T-cell (primary cell): ENCODE data around the gene WNT10A. TPM values are rescaled to one million over a fixed set of nuclear protein-coding genes. Genes with fewer than 3 reads are reported as not detected.

Experiments
- ATAC-seq, 4 experiments: fragments of 200-7000 bp in 3 of 4; fragments of 150-1000 bp in 1 of 4; cut with Tn5 transposase; replicated peaks in 1 of 4; 1 replicate in 3 of 4; 2 replicates in 1 of 4; pipeline ENCODE4 v1.10.0; 2021; ENCODE audit warnings: moderate library complexity in 3 of 4, mild to moderate bottlenecking in 2 of 4, moderate number of reproducible peaks in 1 of 4
- CTCF ChIA-PET, 2 donors: fragments of 300-600 bp; sonication (Branson Sonifier 250); formaldehyde crosslinking; loops; one replicate each; lab custom pipeline; 2022; ENCODE audit warnings: antibody characterized with exemption in 2 of 2; lab: Charles Lee
- POLR2A ChIA-PET, 2 donors: fragments of 300-600 bp; sonication (Branson Sonifier 250); formaldehyde crosslinking; loops; one replicate each; lab custom pipeline; 2022; ENCODE audit warnings: antibody characterized with exemption in 2 of 2; lab: Charles Lee
- DNase-seq, 35 experiments: peaks; one replicate each; pipeline versions ENCODE4 v3.0.0 to v3.0.0-alpha.2; 2013 to 2023
- H3K27ac ChIP-seq: one replicate; pipeline ENCODE4 v1.5.1; 2013; ENCODE audit warnings: low read length
- H3K27me3 ChIP-seq, 2 experiments: replicated peaks in 1 of 2; 1 replicate in 1 of 2; 2 replicates in 1 of 2; pipeline versions ENCODE4 v1.6.1 to v1.7.0; 2013; ENCODE audit warnings: low read length in 1 of 2, mixed read lengths in 1 of 2; ENCODE audit not compliant: control insufficient read depth in 2 of 2, insufficient read depth in 2 of 2; ENCODE audit errors: extremely low read depth in 1 of 2
- H3K36me3 ChIP-seq, 2 donors: 1 replicate in 1 of 2; 2 replicates in 1 of 2; pipeline versions ENCODE4 v1.6.1 to v1.7.0; 2013; ENCODE audit warnings: low read length in 1 of 2; ENCODE audit not compliant: control insufficient read depth in 2 of 2, insufficient read depth in 1 of 2; ENCODE audit errors: extremely low read depth in 1 of 2
- H3K4me1 ChIP-seq, 2 experiments: 1 replicate in 1 of 2; 2 replicates in 1 of 2; pipeline versions ENCODE4 v1.6.1 to v1.7.0; 2013; ENCODE audit warnings: low read length in 2 of 2, mixed read lengths in 1 of 2; ENCODE audit not compliant: insufficient read depth in 2 of 2, control insufficient read depth in 1 of 2; ENCODE audit errors: extremely low read depth in 1 of 2
- H3K4me3 ChIP-seq, 2 donors: 1 replicate in 1 of 2; 2 replicates in 1 of 2; pipeline versions ENCODE4 v1.5.1 to v1.7.0; 2013; ENCODE audit warnings: mild to moderate bottlenecking in 2 of 2, low read length in 1 of 2, moderate library complexity in 1 of 2; ENCODE audit not compliant: control insufficient read depth in 1 of 2; ENCODE audit errors: extremely low read depth in 1 of 2
- H3K9me3 ChIP-seq: 2 replicates; pipeline ENCODE4 v1.7.0; 2013
- H3K27ac Mint-ChIP-seq, 2 donors: one replicate each; pipeline ENCODE4 v1.8.0; 2020 to 2021; ENCODE audit warnings: mild to moderate bottlenecking in 2 of 2, mixed read lengths in 2 of 2
- H3K27me3 Mint-ChIP-seq, 2 donors: one replicate each; pipeline ENCODE4 v1.8.0; 2021 to 2022; ENCODE audit warnings: mixed read lengths in 2 of 2
- H3K36me3 Mint-ChIP-seq: one replicate; pipeline ENCODE4 v1.8.0; 2021; ENCODE audit warnings: mixed read lengths
- H3K4me1 Mint-ChIP-seq, 3 donors: one replicate each; pipeline ENCODE4 v1.8.0; 2020 to 2022; ENCODE audit warnings: mixed read lengths in 3 of 3, mild to moderate bottlenecking in 1 of 3
- H3K4me3 Mint-ChIP-seq, 3 donors: one replicate each; pipeline ENCODE4 v1.8.0; 2020 to 2022; ENCODE audit warnings: mild to moderate bottlenecking in 3 of 3, mixed read lengths in 3 of 3, moderate library complexity in 3 of 3
- H3K9me3 Mint-ChIP-seq, 3 donors: one replicate each; pipeline ENCODE4 v1.8.0; 2020 to 2022; ENCODE audit warnings: mixed read lengths in 3 of 3
- WGBS: methylation state at CpG from one replicate; pipeline ENCODE4 v1.1.5; 2013; ENCODE audit warnings: missing lambda C conversion rate; ENCODE audit not compliant: insufficient coverage; 5-methylcytosine and 5-hydroxymethylcytosine counted together
- total RNA-seq, 35 experiments: library from RNA in 6 of 35; stranded (reverse) in 6 of 35; fragments of 120-200 nt in 1 of 35; gene quantifications; one replicate each; pipeline versions ENCODE4 v1.2.1 to v1.2.4 and lab custom pipeline; 2013 to 2026

WNT10A gene
- total RNA-seq, 5 donors from 2014 or later (not counting 1 experiment from before 2014, with no cell fraction given), result 3.1 to 10.7 (median 6.1) TPM

DNA sequence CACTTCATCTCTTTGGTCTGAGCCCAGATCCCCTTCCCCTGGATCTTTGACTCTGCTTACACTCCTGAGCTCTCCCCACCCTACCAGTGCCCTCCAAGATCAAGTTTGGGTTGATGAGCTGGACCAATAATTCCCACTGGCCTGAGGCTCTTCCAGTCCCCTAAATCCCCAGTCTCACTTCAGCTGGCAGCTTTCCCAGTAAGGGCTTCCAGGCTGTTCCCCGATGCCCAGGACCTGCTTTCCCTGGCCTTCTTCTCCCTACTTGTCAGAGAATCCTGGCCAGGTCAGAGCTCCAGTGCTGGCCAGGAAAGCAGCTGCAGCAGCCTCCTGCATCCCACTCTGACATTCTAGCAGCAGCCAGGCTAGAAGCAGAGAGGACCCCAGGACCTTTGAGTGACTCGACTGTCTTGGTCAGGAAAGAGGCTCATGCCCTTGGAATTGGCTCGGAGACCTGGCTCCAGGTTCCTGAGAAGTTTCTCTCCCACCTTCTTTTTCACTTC lies 17.6 kb upstream of the WNT10A start:
- DNase-seq (no peak), ATAC-seq (no peak)
- Mint-ChIP-seq H3K9me3 (no peaks in the 10 kb centered on the region), H3K4me1 (peaks cover 21 to 29% (median 22%) of the 10 kb centered on the region in 3 donors), H3K4me3 (no peak overlapping the region), H3K27me3 (peaks cover 58 to 72% of the 10 kb centered on the region in 2 donors), H3K36me3 (no peaks in the 10 kb centered on the region), H3K27ac (no peak overlapping the region)
- WGBS, result 71% methylated on average over 3 of the region's 3 CpGs
- POLR2A ChIA-PET, result no interaction called here
- CTCF ChIA-PET, result interaction anchor here (0.6 to 0.8 kb wide), 3 partner anchors 13 to 296 kb away, joined by 3 read pairs; no protein-coding TSS in a partner anchor
- H3K27ac ChIP-seq, result no peak overlapping the region
- no peak overlapping the region for H3K4me3 ChIP-seq
- H3K27me3 ChIP-seq, result peaks cover 4 to 89% of the 10 kb centered on the region in 2 experiments
- no peaks in the 10 kb centered on the region for H3K36me3 ChIP-seq
- H3K4me1 ChIP-seq, result peaks cover 6 to 26% of the 10 kb centered on the region in 2 experiments
- no peaks in the 10 kb centered on the region for H3K9me3 ChIP-seq

DNA sequence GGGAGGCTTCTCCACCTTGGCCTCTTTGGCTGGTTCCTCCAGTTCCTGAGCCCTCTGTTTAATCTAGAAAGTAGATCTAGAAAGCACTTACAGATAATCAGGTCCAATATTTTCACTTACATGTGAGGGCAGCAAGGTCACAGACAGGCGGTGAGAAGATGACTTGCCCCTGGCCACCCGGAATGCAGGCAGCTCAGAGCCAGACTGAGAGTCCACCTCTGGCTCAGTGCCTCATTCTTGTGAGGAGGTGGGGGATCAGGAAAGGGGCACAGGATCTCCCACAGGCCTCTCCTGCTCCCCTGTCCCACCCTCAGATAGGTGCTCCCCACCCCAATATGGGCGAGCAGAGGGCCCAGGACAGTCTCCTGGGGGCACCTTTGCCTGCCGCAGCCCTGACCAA lies 15.3 kb upstream of the WNT10A start:
- no CpG with 5 or more reads among the region's 4 CpGs for WGBS
- Mint-ChIP-seq H3K9me3 (no peaks in the 10 kb centered on the region), H3K4me1 (peaks cover 8 to 15% (median 13%) of the 10 kb centered on the region in 3 donors), H3K27me3 (peaks cover 41 to 62% of the 10 kb centered on the region in 2 donors), H3K27ac (no peak overlapping the region), H3K36me3 (no peaks in the 10 kb centered on the region), H3K4me3 (no peak overlapping the region)
- DNase-seq, result no peak
- no peaks in the 10 kb centered on the region for H3K9me3 ChIP-seq
- peaks cover 3 to 82% of the 10 kb centered on the region in 2 experiments for H3K27me3 ChIP-seq
- H3K27ac ChIP-seq, result no peak overlapping the region
- no peak for ATAC-seq
- H3K4me1 ChIP-seq, result peaks cover under 1 to 11% of the 10 kb centered on the region in 2 experiments
- POLR2A ChIA-PET, result no interaction called here
- no peak overlapping the region for H3K4me3 ChIP-seq
- CTCF ChIA-PET, result no interaction called here
- H3K36me3 ChIP-seq, result no peaks in the 10 kb centered on the region

DNA sequence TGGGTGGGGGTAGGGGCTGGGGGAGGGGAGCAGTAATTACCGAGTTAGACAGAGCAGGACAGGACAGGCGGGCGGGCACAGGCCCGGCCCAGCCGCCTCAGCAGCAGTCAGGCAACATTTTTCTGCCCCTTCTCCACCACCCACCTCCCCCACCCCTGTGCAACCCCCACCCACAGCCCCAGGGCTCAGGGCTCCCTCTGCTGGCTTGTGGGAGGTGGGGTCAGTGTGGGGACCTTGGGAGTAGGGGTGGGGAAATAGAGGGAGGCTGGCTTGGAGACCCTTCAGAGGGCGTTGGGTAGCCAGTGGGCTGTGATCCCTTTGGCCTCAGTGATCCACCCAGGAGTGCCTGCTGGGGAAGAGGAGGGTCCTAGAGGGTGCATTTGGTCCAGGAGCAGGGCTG lies 14.7 kb upstream of the WNT10A start:
- H3K27ac Mint-ChIP-seq, result no peak overlapping the region
- H3K36me3 Mint-ChIP-seq, result no peaks in the 10 kb centered on the region
- H3K9me3 Mint-ChIP-seq, result no peaks in the 10 kb centered on the region
- no peak overlapping the region for H3K27ac ChIP-seq
- H3K4me1 Mint-ChIP-seq, result peaks cover 6 to 16% (median 13%) of the 10 kb centered on the region in 3 donors
- peaks cover 38 to 60% of the 10 kb centered on the region in 2 donors for H3K27me3 Mint-ChIP-seq
- WGBS, result 64% methylated on average over 1 of the region's 6 CpGs
- no peak overlapping the region for H3K4me3 Mint-ChIP-seq
- peaks cover 3 to 80% of the 10 kb centered on the region in 2 experiments for H3K27me3 ChIP-seq
- POLR2A ChIA-PET, result no interaction called here
- H3K9me3 ChIP-seq, result no peaks in the 10 kb centered on the region
- CTCF ChIA-PET, result no interaction called here
- DNase-seq (no peak), ATAC-seq (no peak)
- no peak overlapping the region for H3K4me3 ChIP-seq
- H3K4me1 ChIP-seq, result peaks cover 0 to 8% of the 10 kb centered on the region in 2 experiments
- H3K36me3 ChIP-seq, result no peaks in the 10 kb centered on the region

DNA sequence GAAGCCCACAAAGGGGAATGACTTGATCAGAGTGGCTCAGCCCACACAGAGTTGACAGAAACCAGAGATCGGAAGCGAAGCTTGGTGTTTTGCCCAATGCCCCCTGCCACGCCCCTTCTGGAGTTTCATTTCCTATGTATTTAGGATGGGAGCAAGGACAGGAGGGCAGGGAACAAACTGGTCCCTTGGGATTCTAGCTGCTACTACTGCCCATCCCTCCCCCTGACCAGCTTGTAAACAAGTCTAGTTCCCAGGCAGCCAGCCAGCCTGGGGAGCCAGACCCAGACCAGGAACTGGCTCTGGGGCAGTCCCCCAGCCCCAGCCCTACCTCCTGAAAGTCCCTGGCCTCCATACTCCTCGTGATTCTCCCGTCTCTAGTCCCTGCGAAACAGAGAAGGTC lies 12.8 kb upstream of the WNT10A start:
- no peaks in the 10 kb centered on the region for H3K36me3 ChIP-seq
- no CpG with 5 or more reads among the region's 6 CpGs for WGBS
- H3K27ac ChIP-seq, result no peak overlapping the region
- ChIA-PET CTCF (no interaction called here), POLR2A (no interaction called here)
- H3K9me3 ChIP-seq, result no peaks in the 10 kb centered on the region
- H3K27ac Mint-ChIP-seq, result no peak overlapping the region
- ATAC-seq, result no peak
- H3K36me3 Mint-ChIP-seq, result no peaks in the 10 kb centered on the region
- peaks cover 37 to 58% of the 10 kb centered on the region in 2 donors for H3K27me3 Mint-ChIP-seq
- H3K27me3 ChIP-seq, result peaks cover 0 to 80% of the 10 kb centered on the region in 2 experiments
- DNase-seq, result no peak
- no peak overlapping the region for H3K4me3 Mint-ChIP-seq
- H3K4me1 Mint-ChIP-seq, result peaks cover 15 to 23% (median 18%) of the 10 kb centered on the region in 3 donors
- no peak overlapping the region for H3K4me3 ChIP-seq
- no peaks in the 10 kb centered on the region for H3K9me3 Mint-ChIP-seq
- H3K4me1 ChIP-seq, result peaks cover 2 to 23% of the 10 kb centered on the region in 2 experiments

DNA sequence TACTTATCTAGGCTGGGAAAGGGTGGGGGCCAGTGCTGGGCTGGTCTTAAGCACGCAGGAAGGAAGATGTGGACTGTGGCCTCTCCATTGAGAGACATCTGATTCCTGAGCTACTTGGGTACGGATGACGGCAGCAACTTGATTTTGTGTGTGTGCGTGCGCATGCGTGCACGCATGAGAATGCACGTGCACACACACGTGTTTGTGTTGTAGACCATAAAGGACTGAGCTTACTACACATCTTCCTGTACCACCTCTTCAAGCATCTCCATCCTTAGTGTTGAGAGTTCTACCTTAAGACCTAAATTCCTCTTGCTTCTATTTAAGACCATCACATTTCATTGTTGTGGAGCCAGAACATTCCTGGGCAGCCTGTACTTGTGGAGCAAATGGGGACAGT lies 11.6 kb upstream of the WNT10A start:
- Mint-ChIP-seq H3K27me3 (peaks cover 30 to 52% of the 10 kb centered on the region in 2 donors), H3K4me1 (peaks cover 21 to 27% (median 22%) of the 10 kb centered on the region in 3 donors), H3K4me3 (no peak overlapping the region), H3K9me3 (no peaks in the 10 kb centered on the region), H3K36me3 (no peaks in the 10 kb centered on the region), H3K27ac (no peak overlapping the region)
- CTCF ChIA-PET, result interaction anchor here in 1 of 2 donors (1.3 kb wide), 1 partner anchor 28 kb away, joined by 3 read pairs; no protein-coding TSS in a partner anchor
- no peak for DNase-seq
- H3K4me3 ChIP-seq, result no peak overlapping the region
- H3K9me3 ChIP-seq, result no peaks in the 10 kb centered on the region
- whole genome bisulfite sequencing, result 89% methylated on average over 7 of the region's 9 CpGs
- peaks cover 2 to 34% of the 10 kb centered on the region in 2 experiments for H3K4me1 ChIP-seq
- no peaks in the 10 kb centered on the region for H3K36me3 ChIP-seq
- ATAC-seq, result no peak
- peaks cover 3 to 78% of the 10 kb centered on the region in 2 experiments for H3K27me3 ChIP-seq
- H3K27ac ChIP-seq, result no peak overlapping the region
- POLR2A ChIA-PET, result no interaction called here

DNA sequence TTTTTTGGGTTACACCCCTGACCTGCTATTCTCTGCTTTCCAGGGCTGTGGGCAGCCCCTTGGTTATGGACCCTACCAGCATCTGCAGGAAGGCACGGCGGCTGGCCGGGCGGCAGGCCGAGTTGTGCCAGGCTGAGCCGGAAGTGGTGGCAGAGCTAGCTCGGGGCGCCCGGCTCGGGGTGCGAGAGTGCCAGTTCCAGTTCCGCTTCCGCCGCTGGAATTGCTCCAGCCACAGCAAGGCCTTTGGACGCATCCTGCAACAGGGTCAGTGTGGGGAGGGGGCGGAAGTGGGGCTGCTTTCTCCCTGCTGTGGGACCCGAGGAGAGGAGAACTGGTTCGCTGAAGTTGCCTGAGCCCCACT lies 9.7 kb upstream of the WNT10A start:
- H3K27me3 ChIP-seq, result peaks cover 10 to 71% of the 10 kb centered on the region in 2 experiments
- Mint-ChIP-seq H3K9me3 (no peaks in the 10 kb centered on the region), H3K4me1 (peaks cover 21 to 30% (median 23%) of the 10 kb centered on the region in 3 donors), H3K36me3 (no peaks in the 10 kb centered on the region), H3K27ac (no peak overlapping the region), H3K4me3 (peak overlapping the region; percentile 63 to 79 (median 65)), H3K27me3 (peaks cover 29 to 50% of the 10 kb centered on the region in 2 donors)
- ATAC-seq (peak in 1 of 4 experiments; percentile 16), DNase-seq (no peak)
- no peaks in the 10 kb centered on the region for H3K36me3 ChIP-seq
- no peak overlapping the region for H3K27ac ChIP-seq
- ChIA-PET CTCF (interaction anchor here in 1 of 2 donors (0.6 kb wide), 1 partner anchor 134 kb away, joined by 3 read pairs; no protein-coding TSS in a partner anchor), POLR2A (no interaction called here)
- WGBS, result 3% methylated on average over 16 of the region's 18 CpGs
- no peaks in the 10 kb centered on the region for H3K9me3 ChIP-seq
- peaks cover 2 to 34% of the 10 kb centered on the region in 2 experiments for H3K4me1 ChIP-seq
- H3K4me3 ChIP-seq, result peak overlapping the region in 1 of 2 donors; percentile 46
